RKO (cell line): Measurements from ENCODE around the gene PLBD2.
"Not testable (repeated sequence)": the region's sequence is repeated elsewhere in the genome, so short reads cannot be mapped to it uniquely, and the experiment has no call there.

Experiments used
- DNase-seq: peaks from one replicate; pipeline ENCODE4 v3.0.0-alpha.2; 2016; ENCODE audit warnings: low spot score

PLBD2 gene

GRCh38 chr12:113334786-113335539 lies 23.4 kb upstream of the PLBD2 start, which contains the start of gene SLC8B1:
TSS of gene SLC8B1 (minus strand) at chr12:113335109. CDS start at chr12:113332878, 2,231 bp downstream.
- peak; percentile 84 for DNase-seq

GRCh38 chr12:113339540-113339939 lies 18.8 kb upstream of the PLBD2 start:
- DNase-seq: no peak

- no peak for DNase-seq
Measured at GRCh38 chr12:113340061-113340460, 18.3 kb upstream of the PLBD2 start.

GRCh38 chr12:113341535-113341934 lies 16.9 kb upstream of the PLBD2 start:
- DNase-seq: no peak

- DNase-seq: no peak
Measured at GRCh38 chr12:113345318-113345717, 13.1 kb upstream of the PLBD2 start.

GRCh38 chr12:113346353-113346752 lies 12.0 kb upstream of the PLBD2 start:
- DNase-seq: no peak

GRCh38 chr12:113347107-113347506 lies 11.3 kb upstream of the PLBD2 start:
- DNase-seq: no peak

GRCh38 chr12:113347892-113348291 lies 10.5 kb upstream of the PLBD2 start:
- DNase-seq: no peak

GRCh38 chr12:113348849-113349536 lies 9.4 kb upstream of the PLBD2 start:
- DNase-seq: no peak

GRCh38 chr12:113351089-113351488 lies 7.3 kb upstream of the PLBD2 start:
- no peak for DNase-seq

GRCh38 chr12:113354192-113354591 lies 4.2 kb upstream of the PLBD2 start:
- DNase-seq: not testable (repeated sequence)

- peak; percentile 37 for DNase-seq
Measured at GRCh38 chr12:113359133-113359938, 949 bp downstream of the PLBD2 start.

GRCh38 chr12:113359939-113360748 lies 1.8 kb downstream of the PLBD2 start:
- DNase-seq: no peak

GRCh38 chr12:113361574-113362370 lies 3.4 kb downstream of the PLBD2 start:
- DNase-seq: no peak

GRCh38 chr12:113364698-113365097 lies 6.3 kb downstream of the PLBD2 start:
- DNase-seq: no peak

- DNase-seq: no peak
Measured at GRCh38 chr12:113365639-113366395, 7.4 kb downstream of the PLBD2 start.

GRCh38 chr12:113366827-113367226 lies 8.4 kb downstream of the PLBD2 start:
- no peak for DNase-seq

- DNase-seq: no peak
Measured at GRCh38 chr12:113368331-113368730, 9.9 kb downstream of the PLBD2 start.

- DNase-seq: no peak
Measured at GRCh38 chr12:113369391-113369985, 11.1 kb downstream of the PLBD2 start.
